Activated B cell treated with CpG ODN at 0.5 μM for 24 hours (primary cell): ENCODE data around the gene DENND5A. TPM values are rescaled to one million over a fixed set of nuclear protein-coding genes. Genes with fewer than 3 reads are reported as not detected.

ENCODE experiments used
- ATAC-seq: fragments of 200-7000 bp; cut with Tn5 transposase; one replicate; pipeline ENCODE4 v1.10.0; 2021; ENCODE audit warnings: low read depth, mild to moderate bottlenecking, moderate library complexity
- CTCF ChIA-PET: fragments of 350-600 bp; sonication (Branson Sonifier 250); formaldehyde crosslinking; loops from one replicate; lab custom pipeline; 2021; ENCODE audit warnings: antibody characterized with exemption; lab: Charles Lee
- POLR2A ChIA-PET: fragments of 350-600 bp; sonication (Branson Sonifier 250); formaldehyde crosslinking; loops from one replicate; lab custom pipeline; 2021; ENCODE audit warnings: antibody characterized with exemption; lab: Charles Lee
- DNase-seq: peaks from one replicate; pipeline ENCODE4 v3.0.0; 2022
- H3K27ac Mint-ChIP-seq: one replicate; pipeline ENCODE4 v1.8.0; 2020; ENCODE audit warnings: mixed read lengths
- H3K27me3 Mint-ChIP-seq: one replicate; pipeline ENCODE4 v1.8.0; 2021; ENCODE audit warnings: mixed read lengths
- H3K36me3 Mint-ChIP-seq: one replicate; pipeline ENCODE4 v1.8.0; 2021; ENCODE audit warnings: low read depth, mixed read lengths
- H3K4me1 Mint-ChIP-seq: one replicate; pipeline ENCODE4 v1.8.0; 2021; ENCODE audit warnings: mixed read lengths
- H3K4me3 Mint-ChIP-seq: one replicate; pipeline ENCODE4 v1.8.0; 2020; ENCODE audit warnings: mild to moderate bottlenecking, mixed read lengths
- H3K9me3 Mint-ChIP-seq: one replicate; pipeline ENCODE4 v1.8.0; 2020; ENCODE audit warnings: mixed read lengths
- intact Hi-C: fragments of 100-400 bp; cut with micrococcal nuclease; formaldehyde crosslinking; loops from one replicate; pipeline ENCODE4 v1.15.1; 2024
- total RNA-seq: library from RNA; stranded (reverse); gene quantifications from 2 replicates; pipeline ENCODE4 v1.2.3, GENCODE V29; 2022
- TF ChIP-seq, protein P1 (sequence below): fragments of 200-600 bp; IDR thresholded peaks from one replicate; pipeline ENCODE4 v1.8.0; 2022; ENCODE audit warnings: antibody characterized with exemption, mild to moderate bottlenecking

DENND5A gene
- 23.2 and 24.4 TPM in 2 replicates for total RNA-seq

DNA sequence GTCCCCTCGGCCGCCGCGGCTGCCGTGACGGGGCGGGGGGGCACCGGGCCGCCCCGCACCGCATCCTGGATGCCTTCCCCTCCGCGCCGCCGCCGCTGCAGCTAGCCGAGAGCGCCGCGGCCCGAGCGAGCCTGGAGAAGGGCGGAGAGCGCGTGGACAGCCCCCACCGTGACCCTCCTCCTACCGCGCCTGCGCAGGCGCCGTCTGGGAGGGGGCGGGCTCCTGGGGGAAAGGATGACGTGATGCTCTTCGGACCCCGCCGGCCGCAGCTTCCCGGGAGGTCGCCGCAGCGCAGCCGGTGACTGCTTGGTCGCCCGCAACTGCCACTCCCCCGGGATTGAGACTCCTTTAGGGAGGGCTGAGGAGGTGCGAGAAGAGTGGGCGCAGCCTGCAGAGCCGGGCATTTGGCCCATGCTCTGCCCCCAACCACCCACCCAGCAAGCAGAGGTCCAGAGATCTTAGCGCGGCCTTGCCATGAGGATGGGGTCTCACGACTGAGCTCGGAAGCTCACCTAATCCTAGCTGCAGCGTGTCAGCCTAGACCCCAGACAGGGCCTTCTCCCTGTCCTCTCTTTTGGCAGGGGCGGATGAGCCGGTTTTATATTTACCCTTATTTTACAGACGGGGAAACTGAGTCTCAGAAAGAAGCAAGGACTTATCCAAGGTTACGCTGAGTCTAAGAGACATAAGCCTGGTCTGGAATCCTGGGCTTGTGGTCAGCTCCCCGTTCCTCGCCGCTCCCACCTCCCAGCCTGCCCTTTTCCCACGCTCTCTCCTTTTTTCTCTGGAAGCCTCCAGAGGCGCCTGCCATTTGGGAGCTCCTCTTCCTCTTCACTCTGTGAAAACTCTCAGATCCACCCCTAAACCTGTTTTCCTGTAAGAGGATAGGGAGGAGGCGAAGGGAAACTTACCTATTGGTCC, at the start of gene DENND5A:
DENND5A (minus strand) TSS at position 140 of the 921 bp plus-strand sequence. CDS start 281 bp downstream, outside the sequence.
- intact Hi-C loops: loop anchor here (1.0 kb wide), 1 partner anchor 119 kb away; the partner anchor contains the start of gene IPO7
- CTCF ChIA-PET: no interaction called here
- H3K27me3 Mint-ChIP-seq: no peaks in the 10 kb centered on the region
- peaks cover 37% of the 10 kb centered on the region for H3K4me1 Mint-ChIP-seq
- peak within 1 kb of the TSS; percentile 93 for H3K27ac Mint-ChIP-seq
- peak; percentile 54 for DNase-seq
- peak; percentile 61 for ATAC-seq
- peak within 1 kb of the TSS; percentile 94 for H3K4me3 Mint-ChIP-seq
- H3K9me3 Mint-ChIP-seq: no peaks in the 10 kb centered on the region
- POLR2A ChIA-PET: interaction anchor here (1.0 to 2.7 kb wide), 4 partner anchors 8 to 195 kb away, joined by 3 to 16 read pairs (median 8); partner anchors contain the start of genes TMEM41B and ZNF143
- H3K36me3 Mint-ChIP-seq: peaks cover 6% of the 10 kb centered on the region
- TF ChIP-seq, protein P1, sequence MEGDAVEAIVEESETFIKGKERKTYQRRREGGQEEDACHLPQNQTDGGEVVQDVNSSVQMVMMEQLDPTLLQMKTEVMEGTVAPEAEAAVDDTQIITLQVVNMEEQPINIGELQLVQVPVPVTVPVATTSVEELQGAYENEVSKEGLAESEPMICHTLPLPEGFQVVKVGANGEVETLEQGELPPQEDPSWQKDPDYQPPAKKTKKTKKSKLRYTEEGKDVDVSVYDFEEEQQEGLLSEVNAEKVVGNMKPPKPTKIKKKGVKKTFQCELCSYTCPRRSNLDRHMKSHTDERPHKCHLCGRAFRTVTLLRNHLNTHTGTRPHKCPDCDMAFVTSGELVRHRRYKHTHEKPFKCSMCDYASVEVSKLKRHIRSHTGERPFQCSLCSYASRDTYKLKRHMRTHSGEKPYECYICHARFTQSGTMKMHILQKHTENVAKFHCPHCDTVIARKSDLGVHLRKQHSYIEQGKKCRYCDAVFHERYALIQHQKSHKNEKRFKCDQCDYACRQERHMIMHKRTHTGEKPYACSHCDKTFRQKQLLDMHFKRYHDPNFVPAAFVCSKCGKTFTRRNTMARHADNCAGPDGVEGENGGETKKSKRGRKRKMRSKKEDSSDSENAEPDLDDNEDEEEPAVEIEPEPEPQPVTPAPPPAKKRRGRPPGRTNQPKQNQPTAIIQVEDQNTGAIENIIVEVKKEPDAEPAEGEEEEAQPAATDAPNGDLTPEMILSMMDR: no peak

DNA sequence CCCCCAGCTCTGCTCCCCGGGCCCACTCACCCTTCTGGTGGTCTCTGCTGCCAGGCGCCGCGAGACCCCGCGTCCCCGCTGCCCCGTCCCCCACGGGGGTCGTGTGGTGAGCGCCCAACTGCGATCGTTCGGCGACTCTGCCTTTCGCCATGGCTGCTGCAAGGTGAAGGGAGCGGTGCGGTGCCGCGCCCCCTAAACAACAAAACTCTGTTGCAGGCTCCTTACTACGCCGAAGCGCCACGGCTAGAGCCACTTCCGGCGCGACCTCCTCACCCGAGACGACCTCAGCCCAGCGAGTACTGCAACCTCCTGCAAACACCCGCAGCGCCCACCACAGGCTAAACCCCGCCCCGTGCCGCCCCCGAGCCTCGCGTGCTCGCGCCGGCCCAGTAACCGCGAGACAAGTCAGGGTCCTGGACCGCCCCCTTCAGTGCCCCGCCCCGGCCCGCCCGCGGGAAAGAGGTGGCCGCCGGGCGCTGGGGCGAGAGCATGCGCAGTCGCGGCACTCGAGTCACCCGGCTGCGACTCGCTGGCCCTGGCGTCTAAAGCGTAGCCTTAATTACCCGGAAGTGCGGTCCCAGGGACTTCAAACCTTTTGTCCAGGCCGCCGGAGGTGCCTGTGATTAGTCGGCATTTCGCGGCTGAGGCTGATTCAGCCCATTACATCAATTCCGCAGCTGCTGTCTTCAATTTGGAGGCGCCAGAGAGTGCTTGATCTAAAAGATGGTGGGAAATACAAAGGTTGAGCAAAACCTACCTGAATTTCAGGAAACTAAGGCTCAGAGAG, 49.3 kb upstream of the DENND5A start, which contains the start of gene TMEM41B:
TMEM41B (minus strand) TSS at position 303 of the 787 bp plus-strand sequence; CDS start at position 151, 152 bp downstream.
- intact Hi-C loops: loop anchor here (1.0 to 10.0 kb wide), 8 partner anchors 50 to 1140 kb away; partner anchors contain the start of genes AMPD3, IPO7, TMEM9B and WEE1
- H3K36me3 Mint-ChIP-seq: peaks cover 6% of the 10 kb centered on the region
- H3K9me3 Mint-ChIP-seq: no peaks in the 10 kb centered on the region
- CTCF ChIA-PET: interaction anchor here (1.0 to 2.8 kb wide), 2 partner anchors 70 to 148 kb away, joined by 4 to 9 read pairs; partner anchors contain the start of gene IPO7
- DNase-seq: peak; percentile 100
- TF ChIP-seq, protein P1: no peak
- POLR2A ChIA-PET: interaction anchor here (0.6 to 4.4 kb wide), 8 partner anchors 36 to 1114 kb away, joined by 3 to 42 read pairs (median 9); partner anchors contain the start of genes DENND5A, IPO7 and ZNF143
- peak; percentile 96 for ATAC-seq
- H3K4me1 Mint-ChIP-seq: peaks cover 49% of the 10 kb centered on the region
- H3K4me3 Mint-ChIP-seq: peak within 1 kb of the TSS; percentile 98
- peaks cover 4% of the 10 kb centered on the region for H3K27me3 Mint-ChIP-seq
- peak within 1 kb of the TSS; percentile 95 for H3K27ac Mint-ChIP-seq

DNA sequence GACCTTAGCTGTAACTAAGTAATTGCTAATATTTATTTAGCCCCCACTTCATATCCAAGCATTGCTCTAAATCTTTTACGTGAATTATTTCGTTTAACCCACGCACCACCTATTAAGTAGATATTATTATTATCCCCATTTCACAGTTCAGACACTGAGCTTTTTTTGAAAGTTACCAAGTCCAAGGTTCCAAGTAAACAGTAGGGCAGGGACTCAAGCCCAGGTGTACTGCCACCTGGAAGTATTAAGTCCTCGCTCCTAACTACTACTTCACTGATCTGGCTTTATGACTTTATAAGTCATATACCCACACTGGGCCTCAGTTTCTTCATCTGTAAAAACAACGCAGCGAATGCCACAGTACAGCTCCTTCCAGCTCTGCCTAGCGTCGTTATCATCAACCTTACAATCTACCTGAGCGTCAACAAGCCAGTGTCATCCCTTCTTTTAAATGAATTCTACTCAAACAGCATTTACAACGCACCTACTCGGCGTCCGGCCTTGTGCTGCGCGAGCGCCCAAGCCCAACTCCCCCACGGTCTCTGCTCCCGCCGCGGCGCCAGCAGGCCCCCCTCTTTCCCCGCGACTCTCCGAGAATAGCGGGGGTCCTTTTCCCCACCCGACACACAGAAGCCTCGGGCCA, 48.6 kb upstream of the DENND5A start:
- Mint-ChIP-seq H3K4me1 (peaks cover 47% of the 10 kb centered on the region), H3K4me3 (peak overlapping the region; percentile 98), H3K27ac (peak overlapping the region; percentile 95), H3K27me3 (peaks cover under 1% of the 10 kb centered on the region), H3K9me3 (no peaks in the 10 kb centered on the region), H3K36me3 (peaks cover 6% of the 10 kb centered on the region)
- POLR2A ChIA-PET: interaction anchor here (0.7 to 4.4 kb wide), 7 partner anchors 49 to 1113 kb away, joined by 3 to 42 read pairs (median 11); partner anchors contain the start of genes DENND5A, IPO7 and ZNF143
- CTCF ChIA-PET: interaction anchor here (0.7 to 2.8 kb wide), 2 partner anchors 33 to 71 kb away, joined by 3 to 9 read pairs; partner anchors contain the start of gene IPO7
- intact Hi-C loops: loop anchor here (1.0 to 10.0 kb wide), 8 partner anchors 49 to 1141 kb away; partner anchors contain the start of genes AMPD3, IPO7, TMEM9B and WEE1
- TF ChIP-seq, protein P1: no peak
- DNase-seq: no peak
- ATAC-seq: no peak

DNA sequence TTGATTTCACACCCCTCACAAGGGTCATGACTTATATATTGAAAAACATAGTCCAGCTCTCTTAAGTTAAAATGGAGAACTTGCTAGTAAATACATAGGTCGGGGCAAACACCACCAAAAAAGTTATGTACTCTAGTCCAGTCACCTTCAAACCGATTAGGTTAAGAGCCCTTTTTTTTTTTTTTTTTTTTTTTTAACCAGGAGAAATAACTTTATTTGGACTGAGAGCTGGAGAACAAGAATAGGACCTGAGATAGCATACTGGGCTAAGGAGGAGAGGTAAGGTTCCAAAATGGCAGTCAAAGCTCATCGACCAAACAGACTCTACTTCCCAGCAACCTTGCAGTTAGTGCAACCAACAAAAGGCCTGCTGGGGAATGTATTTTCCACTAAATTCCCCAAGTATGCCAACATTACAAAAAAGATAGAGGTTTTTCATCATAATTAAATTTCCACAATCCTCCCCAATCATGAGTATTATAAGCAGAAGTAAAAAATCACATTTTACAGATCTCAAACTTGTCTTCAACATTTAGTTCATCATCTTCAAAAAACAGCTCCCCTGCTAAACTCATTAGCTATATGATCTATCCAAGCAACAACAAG, 45.4 kb upstream of the DENND5A start:
- Mint-ChIP-seq H3K27ac (no peak overlapping the region), H3K36me3 (peaks cover 12% of the 10 kb centered on the region), H3K4me1 (peaks cover 53% of the 10 kb centered on the region), H3K4me3 (no peak overlapping the region), H3K27me3 (no peaks in the 10 kb centered on the region), H3K9me3 (no peaks in the 10 kb centered on the region)
- ChIA-PET CTCF (interaction anchor here (0.6 kb wide), 1 partner anchor 106 kb away, joined by 4 read pairs; no protein-coding TSS in a partner anchor), POLR2A (interaction anchor here (0.6 to 1.3 kb wide), 2 partner anchors 46 to 74 kb away, joined by 4 to 6 read pairs; partner anchors contain the start of gene IPO7)
- intact Hi-C loops: loop anchor here (10.0 kb wide), 2 partner anchors 264 to 1144 kb away; partner anchors contain the start of genes AMPD3 and WEE1
- ATAC-seq (no peak), DNase-seq (no peak)
- TF ChIP-seq, protein P1: no peak
